HG02981 (cell line): ENCODE measurements around the gene SCAP.

ENCODE experiments used
- ATAC-seq: cut with Tn5 transposase; IDR thresholded peaks from one replicate; pipeline ENCODE4 v1.9.1; 2021; ENCODE audit warnings: mild to moderate bottlenecking, moderate library complexity; ENCODE audit not compliant: unreplicated experiment

Gene SCAP

GRCh38 chr3:47414666-47415587, 60.8 kb downstream of the SCAP start:
- no peak for ATAC-seq

DNA sequence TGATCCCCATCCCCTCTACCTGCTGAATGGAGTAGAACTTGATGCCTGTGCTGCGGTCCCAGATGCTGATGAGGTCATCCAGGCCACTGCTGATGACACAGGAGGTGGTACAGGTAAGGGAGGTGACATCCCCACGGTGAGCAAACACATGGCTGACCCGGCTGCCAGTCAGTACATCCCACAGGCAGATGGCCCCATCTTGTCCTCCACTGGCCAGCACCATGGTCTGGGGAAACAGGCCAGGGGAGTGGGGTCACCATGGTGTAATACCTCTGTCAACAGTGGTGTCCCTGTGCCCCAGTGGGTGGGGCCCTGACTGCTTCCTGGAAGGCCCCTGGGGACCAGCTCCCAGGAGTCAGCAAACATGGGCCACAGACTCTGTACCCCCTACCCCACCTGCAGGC, 61.6 kb downstream of the SCAP start:
- no peak for ATAC-seq

GRCh38 chr3:47413751-47414150, 62.0 kb downstream of the SCAP start:
- no peak for ATAC-seq

GRCh38 chr3:47412842-47413520, 62.8 kb downstream of the SCAP start:
- no peak for ATAC-seq

DNA sequence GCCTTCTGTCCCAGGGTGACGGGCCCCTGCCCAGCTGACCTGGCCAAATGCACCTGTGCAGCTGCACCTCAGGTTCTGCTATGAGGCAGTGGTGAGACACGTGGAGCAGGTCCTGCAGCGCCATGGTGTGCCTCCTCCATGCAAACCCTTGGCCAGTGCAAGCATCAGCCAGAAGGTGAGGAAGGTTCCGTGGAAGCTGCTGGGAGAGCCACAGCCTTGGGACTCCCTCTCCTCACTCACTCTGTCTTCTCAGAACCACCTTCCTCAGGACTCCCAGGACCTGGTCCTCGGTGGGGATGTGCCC, 63.3 kb downstream of the SCAP start:
- no peak for ATAC-seq

DNA sequence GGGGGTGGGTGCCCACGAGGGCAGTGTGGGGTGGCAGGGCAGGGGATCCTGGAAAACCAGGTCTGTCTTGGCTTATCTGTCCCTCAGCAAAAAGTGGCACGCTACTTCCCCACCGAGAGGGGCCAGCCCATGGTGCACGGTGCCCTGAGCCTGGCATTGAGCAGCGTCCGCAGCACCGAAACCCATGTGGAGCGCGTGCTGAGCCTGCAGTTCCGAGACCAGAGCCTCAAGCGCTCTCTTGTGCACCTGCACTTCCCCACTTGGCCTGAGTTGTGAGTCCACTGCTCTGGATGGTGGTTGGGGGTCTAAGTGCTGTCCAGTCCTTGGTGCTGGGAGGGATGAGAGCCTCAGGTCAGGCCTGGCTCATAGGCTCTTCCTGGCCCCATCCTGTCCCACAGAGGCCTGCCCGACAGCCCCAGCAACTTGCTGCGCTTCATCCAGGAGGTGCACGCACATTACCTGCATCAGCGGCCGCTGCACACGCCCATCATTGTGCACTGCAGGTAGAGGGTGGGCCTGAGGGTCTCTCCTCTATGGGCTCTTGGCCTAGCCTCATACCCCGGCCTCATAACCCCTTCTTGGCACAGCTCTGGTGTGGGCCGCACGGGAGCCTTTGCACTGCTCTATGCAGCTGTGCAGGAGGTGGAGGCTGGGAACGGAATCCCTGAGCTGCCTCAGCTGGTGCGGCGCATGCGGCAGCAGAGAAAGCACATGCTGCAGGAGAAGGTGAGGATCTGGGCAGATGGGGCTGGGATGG, 63.9 kb downstream of the SCAP start:
- no peak for ATAC-seq

DNA sequence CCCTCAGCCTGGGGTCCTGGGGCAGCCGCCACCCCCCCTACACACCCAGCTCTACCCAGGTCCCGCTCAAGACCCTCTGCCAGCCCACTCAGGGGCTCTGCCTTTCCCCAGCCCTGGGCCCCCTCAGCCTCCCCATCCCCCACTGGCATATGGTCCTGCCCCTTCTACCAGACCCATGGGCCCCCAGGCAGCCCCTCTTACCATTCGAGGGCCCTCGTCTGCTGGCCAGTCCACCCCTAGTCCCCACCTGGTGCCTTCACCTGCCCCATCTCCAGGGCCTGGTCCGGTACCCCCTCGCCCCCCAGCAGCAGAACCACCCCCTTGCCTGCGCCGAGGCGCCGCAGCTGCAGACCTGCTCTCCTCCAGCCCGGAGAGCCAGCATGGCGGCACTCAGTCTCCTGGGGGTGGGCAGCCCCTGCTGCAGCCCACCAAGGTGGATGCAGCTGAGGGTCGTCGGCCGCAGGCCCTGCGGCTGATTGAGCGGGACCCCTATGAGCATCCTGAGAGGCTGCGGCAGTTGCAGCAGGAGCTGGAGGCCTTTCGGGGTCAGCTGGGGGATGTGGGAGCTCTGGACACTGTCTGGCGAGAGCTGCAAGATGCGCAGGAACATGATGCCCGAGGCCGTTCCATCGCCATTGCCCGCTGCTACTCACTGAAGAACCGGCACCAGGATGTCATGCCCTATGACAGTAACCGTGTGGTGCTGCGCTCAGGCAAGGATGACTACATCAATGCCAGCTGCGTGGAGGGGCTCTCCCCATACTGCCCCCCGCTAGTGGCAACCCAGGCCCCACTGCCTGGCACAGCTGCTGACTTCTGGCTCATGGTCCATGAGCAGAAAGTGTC, 64.7 kb downstream of the SCAP start:
- ATAC-seq: no peak

DNA sequence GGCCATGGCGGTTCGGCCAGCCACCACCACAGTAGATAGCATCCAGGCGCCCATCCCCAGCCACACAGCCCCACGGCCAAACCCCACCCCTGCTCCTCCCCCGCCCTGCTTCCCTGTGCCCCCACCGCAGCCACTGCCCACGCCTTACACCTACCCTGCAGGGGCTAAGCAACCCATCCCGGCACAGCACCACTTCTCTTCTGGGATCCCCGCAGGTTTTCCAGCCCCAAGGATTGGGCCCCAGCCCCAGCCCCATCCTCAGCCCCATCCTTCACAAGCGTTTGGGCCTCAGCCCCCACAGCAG, 65.4 kb downstream of the SCAP start:
- no peak for ATAC-seq

DNA sequence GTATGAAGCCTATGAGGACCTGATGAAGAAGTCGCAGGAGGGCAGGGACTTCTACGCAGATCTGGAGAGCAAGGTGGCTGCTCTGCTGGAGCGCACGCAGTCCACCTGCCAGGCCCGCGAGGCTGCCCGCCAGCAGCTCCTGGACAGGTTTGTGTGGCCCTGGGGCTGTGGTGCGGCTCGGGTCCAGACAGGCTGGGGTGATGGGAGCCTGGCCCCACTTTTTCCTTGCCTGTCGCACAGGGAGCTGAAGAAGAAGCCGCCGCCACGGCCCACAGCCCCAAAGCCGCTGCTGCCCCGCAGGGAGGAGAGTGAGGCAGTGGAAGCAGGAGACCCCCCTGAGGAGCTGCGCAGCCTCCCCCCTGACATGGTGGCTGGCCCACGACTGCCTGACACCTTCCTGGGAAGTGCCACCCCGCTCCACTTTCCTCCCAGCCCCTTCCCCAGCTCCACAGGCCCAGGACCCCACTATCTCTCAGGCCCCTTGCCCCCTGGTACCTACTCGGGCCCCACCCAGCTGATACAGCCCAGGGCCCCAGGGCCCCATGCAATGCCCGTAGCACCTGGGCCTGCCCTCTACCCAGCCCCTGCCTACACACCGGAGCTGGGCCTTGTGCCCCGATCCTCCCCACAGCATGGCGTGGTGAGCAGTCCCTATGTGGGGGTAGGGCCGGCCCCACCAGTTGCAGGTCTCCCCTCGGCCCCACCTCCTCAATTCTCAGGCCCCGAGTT, 65.9 kb downstream of the SCAP start:
- no peak for ATAC-seq

- ATAC-seq: no peak
Observed at GRCh38 chr3:47409284-47409683, 66.5 kb downstream of the SCAP start.

- ATAC-seq: no peak
Observed at GRCh38 chr3:47408839-47409229, 66.9 kb downstream of the SCAP start.

- no peak for ATAC-seq
Observed at GRCh38 chr3:47407896-47408838, 67.6 kb downstream of the SCAP start.

- ATAC-seq: no peak
Observed at GRCh38 chr3:47407237-47407636, 68.5 kb downstream of the SCAP start.

DNA sequence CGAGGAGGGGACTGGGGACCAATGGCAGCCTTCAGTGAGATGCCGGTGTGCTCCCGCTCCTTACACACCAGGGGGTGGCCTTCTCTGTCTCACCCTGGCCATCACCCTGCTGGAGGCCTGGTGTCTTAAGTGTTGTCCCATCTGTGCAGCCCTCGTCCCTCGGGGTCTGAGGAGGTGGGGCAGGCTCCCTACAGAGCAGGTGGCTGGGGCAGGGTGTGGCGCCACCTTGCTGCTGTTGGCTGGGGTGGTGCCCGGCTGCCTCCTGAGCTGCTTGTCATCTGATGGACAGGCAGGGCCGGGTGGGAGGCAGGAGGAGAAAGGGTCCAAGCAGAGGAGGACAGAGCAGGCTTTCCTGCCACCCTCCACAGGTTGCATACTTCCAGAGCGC, 69.0 kb downstream of the SCAP start:
- no peak for ATAC-seq

DNA sequence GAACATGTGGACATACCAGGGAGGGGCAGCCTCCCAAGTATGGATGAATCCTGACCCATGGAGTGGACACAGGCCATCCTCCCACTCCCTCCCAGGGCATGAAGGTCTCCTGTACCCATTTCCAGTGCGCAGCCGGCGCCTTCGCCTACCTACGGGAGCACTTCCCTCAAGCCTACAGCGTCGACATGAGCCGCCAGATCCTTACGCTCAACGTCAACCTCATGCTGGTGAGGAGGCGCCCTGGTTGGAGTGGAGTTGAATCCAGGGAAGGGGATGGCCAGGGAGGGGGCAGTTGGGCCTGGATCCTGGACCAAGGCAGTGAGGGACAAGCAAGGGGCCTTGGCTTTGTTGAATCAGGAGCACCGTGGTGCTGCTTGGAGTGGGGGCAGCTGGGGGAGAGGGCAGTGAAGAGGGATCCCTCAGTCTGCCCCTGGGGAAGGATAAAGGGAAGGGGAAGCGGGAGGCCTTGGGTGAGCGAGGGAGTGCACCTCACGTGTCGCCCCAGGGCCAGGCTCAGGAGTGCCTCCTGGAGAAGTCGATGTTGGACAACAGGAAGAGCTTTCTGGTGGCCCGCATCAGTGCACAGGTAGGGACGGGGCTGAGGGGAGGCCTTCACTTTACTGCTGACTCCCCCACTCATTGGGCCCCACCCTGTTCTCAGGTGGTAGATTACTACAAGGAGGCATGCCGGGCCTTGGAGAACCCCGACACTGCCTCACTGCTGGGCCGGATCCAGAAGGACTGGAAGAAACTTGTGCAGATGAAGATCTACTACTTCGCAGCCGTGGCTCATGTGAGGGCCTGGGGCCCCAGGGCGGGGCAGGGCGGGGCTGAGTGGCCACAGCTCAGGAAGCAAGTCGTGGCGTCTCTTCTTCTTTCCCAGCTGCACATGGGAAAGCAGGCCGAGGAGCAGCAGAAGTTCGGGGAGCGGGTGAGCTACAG, 69.7 kb downstream of the SCAP start:
- ATAC-seq: no peak

GRCh38 chr3:47404955-47405790, 70.6 kb downstream of the SCAP start:
- no peak for ATAC-seq

- ATAC-seq: no peak
Observed at GRCh38 chr3:47404431-47404876, 71.3 kb downstream of the SCAP start.
